Endothelial cell of umbilical vein (primary cell): ENCODE results near the gene KRTAP21-1. TPM values are rescaled to one million over a fixed set of nuclear protein-coding genes. Genes with fewer than 3 reads are reported as not detected.

Source experiments
- BruUV-seq: library from RNA; stranded (reverse); fragments of 400-500 nt; replicated peaks from 2 replicates; lab custom pipeline; 2021; lab: Mats Ljungman, UMichigan
- CTCF ChIA-PET: fragments of 300-600, 350-600 bp; sonication (Branson Sonifier 250); formaldehyde crosslinking; loops from one replicate; lab custom pipeline; 2021; ENCODE audit warnings: antibody characterized with exemption, inconsistent platforms; lab: Charles Lee
- POLR2A ChIA-PET: fragments of 300-600, 350-600 bp; sonication (Branson Sonifier 250); formaldehyde crosslinking; loops from one replicate; lab custom pipeline; 2021; ENCODE audit warnings: antibody characterized with exemption, inconsistent platforms; lab: Charles Lee
- DNase-seq: peaks from one replicate; pipeline ENCODE4 v3.0.0-alpha.2; 2011; ENCODE audit warnings: low read depth, low spot score
- FAIRE-seq: peaks from 2 replicates; lab custom pipeline; 2011; peaks lifted over from hg19 to GRCh38; lab: Jason Lieb, UNC
- H2AFZ ChIP-seq: 2 replicates; pipeline ENCODE4 v1.6.0; 2012; ENCODE audit warnings: low read depth, low read length, control low read depth, inconsistent platforms
- H3K27ac ChIP-seq: 2 replicates; pipeline ENCODE4 v1.5.1; 2011; ENCODE audit warnings: low read depth, mild to moderate bottlenecking, control low read depth, low read length, moderate library complexity; ENCODE audit not compliant: insufficient read depth
- H3K27me3 ChIP-seq, 2 experiments: 2 replicates each; pipeline versions ENCODE4 v1.6.0 to v1.6.1; 2011; ENCODE audit warnings: low read length in 2 of 2, mixed read lengths in 1 of 2; ENCODE audit not compliant: control insufficient read depth in 2 of 2, insufficient read depth in 2 of 2
- H3K36me3 ChIP-seq, 2 experiments: 2 replicates in 1 of 2; 3 replicates in 1 of 2; pipeline ENCODE4 v1.5.1; 2011; ENCODE audit warnings: low read length in 2 of 2, mild to moderate bottlenecking in 1 of 2, moderate library complexity in 1 of 2; ENCODE audit not compliant: control insufficient read depth in 2 of 2, insufficient read depth in 2 of 2; ENCODE audit errors: extremely low read depth in 1 of 2
- H3K4me1 ChIP-seq: 3 replicates; pipeline ENCODE4 v1.5.1; 2011; ENCODE audit warnings: mild to moderate bottlenecking, low read length; ENCODE audit not compliant: control insufficient read depth, insufficient read depth; ENCODE audit errors: extremely low read depth
- H3K4me2 ChIP-seq: 2 replicates; pipeline ENCODE4 v1.6.1; 2011; ENCODE audit warnings: low read length, control low read depth, mixed read lengths; ENCODE audit not compliant: insufficient read depth
- H3K4me3 ChIP-seq, 3 experiments: fragments of 200-600 bp in 1 of 3; sonication (generic), shearing (Covaris generic) in 1 of 3; replicated peaks in 1 of 3; 2 replicates each; pipeline ENCODE4 v1.5.1; 2011 to 2016; ENCODE audit warnings: control low read depth in 3 of 3, low read length in 3 of 3, mild to moderate bottlenecking in 2 of 3, inconsistent platforms in 1 of 3, low read depth in 1 of 3, moderate library complexity in 1 of 3; ENCODE audit not compliant: insufficient read depth in 1 of 3
- H3K79me2 ChIP-seq: 2 replicates; pipeline ENCODE4 v1.6.0; 2012; ENCODE audit warnings: low read length, inconsistent platforms; ENCODE audit not compliant: control insufficient read depth, insufficient read depth
- H3K9ac ChIP-seq: replicated peaks from 2 replicates; pipeline ENCODE3; 2011; ENCODE audit warnings: low read length, control low read depth; ENCODE audit not compliant: insufficient read depth; ENCODE audit errors: extremely low read depth
- H3K9me1 ChIP-seq: replicated peaks from 3 replicates; pipeline ENCODE4 v1.6.0; 2011; ENCODE audit warnings: mild to moderate bottlenecking, low read length; ENCODE audit not compliant: control insufficient read depth, insufficient read depth; ENCODE audit errors: extremely low read depth
- H3K9me3 ChIP-seq: replicated peaks from 2 replicates; pipeline ENCODE4 v1.5.1; 2012; ENCODE audit warnings: low read length, inconsistent platforms; ENCODE audit not compliant: control insufficient read depth, insufficient read depth
- H4K20me1 ChIP-seq: replicated peaks from 2 replicates; pipeline ENCODE3; 2011; ENCODE audit warnings: mild to moderate bottlenecking, low read length; ENCODE audit not compliant: control insufficient read depth, insufficient read depth; ENCODE audit errors: extremely low read depth
- CTCF ChIP-seq, 2 donors: IDR thresholded peaks; 1 replicate in 1 of 2; 2 replicates in 1 of 2; pipeline ENCODE4 v1.5.1; 2011; ENCODE audit warnings: low read length in 2 of 2, mild to moderate bottlenecking in 2 of 2, moderate library complexity in 2 of 2, control low read depth in 1 of 2, inconsistent platforms in 1 of 2, low read depth in 1 of 2; ENCODE audit not compliant: insufficient read depth in 1 of 2; ENCODE audit errors: extremely low read depth in 1 of 2
- EZH2 ChIP-seq: IDR thresholded peaks from 2 replicates; pipeline ENCODE4 v1.6.1; 2012; ENCODE audit warnings: borderline replicate concordance, low read depth, mild to moderate bottlenecking, moderate library complexity, low read length, inconsistent platforms; ENCODE audit not compliant: severe bottlenecking
- FOS ChIP-seq: IDR thresholded peaks from 2 replicates; pipeline ENCODE4 v1.6.1; 2011; ENCODE audit warnings: mild to moderate bottlenecking, low read length, moderate library complexity, borderline replicate concordance; ENCODE audit not compliant: insufficient read depth
- GATA2 ChIP-seq: IDR thresholded peaks from 2 replicates; pipeline ENCODE4 v1.7.0; 2011; ENCODE audit warnings: low read depth, mild to moderate bottlenecking, moderate library complexity, mixed read lengths, low read length; ENCODE audit not compliant: insufficient read length, insufficient read depth
- JUN ChIP-seq: IDR thresholded peaks from 2 replicates; pipeline ENCODE4 v1.6.1; 2011; ENCODE audit warnings: borderline replicate concordance, low read depth; ENCODE audit not compliant: insufficient read length, insufficient read depth
- MAX ChIP-seq: IDR thresholded peaks from 2 replicates; pipeline ENCODE4 v1.6.1; 2011; ENCODE audit not compliant: insufficient read depth, insufficient read length
- MYC ChIP-seq: IDR thresholded peaks from one replicate; pipeline ENCODE4 v1.6.1; 2011; ENCODE audit warnings: mild to moderate bottlenecking, low read depth, low read length
- POLR2A ChIP-seq: IDR thresholded peaks from 2 replicates; pipeline ENCODE4 v1.6.1; 2012; ENCODE audit warnings: low read depth, mild to moderate bottlenecking, control low read depth, low read length
- POLR2AphosphoS5 ChIP-seq: IDR thresholded peaks from 2 replicates; pipeline ENCODE4 v1.6.1; 2012; ENCODE audit warnings: low read depth, mild to moderate bottlenecking, control low read depth, low read length, moderate library complexity; ENCODE audit not compliant: insufficient read depth
- dilution Hi-C: fragments of 300-500 bp; cut with MboI; formaldehyde crosslinking; loops from one replicate; pipeline ENCODE4 v1.15.0; 2019; ENCODE audit warnings: low sequenced_read_pairs; ENCODE audit not compliant: extremely low pct_ligation_motif_present
- intact Hi-C: fragments of 100-400 bp; cut with micrococcal nuclease; formaldehyde crosslinking; loops from one replicate; pipeline ENCODE4 v1.10.0; 2022
- polyA plus RNA-seq, 4 experiments: library from polyadenylated mRNA; depleted of rRNA in 3 of 4; stranded (reverse) in 3 of 4; unstranded in 1 of 4; fragments of >200 nt; gene quantifications; 2 replicates each; pipeline versions ENCODE4 v1.2.1 to v1.2.3, GENCODE V29; 2011 to 2012; ENCODE audit warnings: missing spikeins in 1 of 4
- total RNA-seq: library from RNA; stranded (reverse); gene quantifications from 2 replicates; pipeline ENCODE4 v1.2.3, GENCODE V29; 2021

Gene KRTAP21-1
- total and polyA plus RNA-seq, 2 donors (not counting 3 experiments of a cell fraction or from before 2014, with no cell fraction given): not detected

GRCh38 chr21:30719401-30719800 lies 35.8 kb downstream of the KRTAP21-1 start:
- Histone ChIP-seq H3K79me2 (no peaks in the 10 kb centered on the region), H3K27me3 (no peaks in the 10 kb centered on the region), H2AFZ (no peak overlapping the region), H4K20me1 (no peaks in the 10 kb centered on the region), H3K4me1 (no peaks in the 10 kb centered on the region), H3K36me3 (no peaks in the 10 kb centered on the region), H3K27ac (no peak overlapping the region), H3K9ac (no peak overlapping the region), H3K9me1 (no peaks in the 10 kb centered on the region), H3K4me2 (no peak overlapping the region), H3K4me3 (no peak overlapping the region), H3K9me3 (peaks cover 2% of the 10 kb centered on the region)
- intact Hi-C loops (no loop called here), dilution Hi-C loops (no loop called here)
- POLR2A ChIA-PET: no interaction called here
- DNase-seq (no peak), FAIRE-seq (no peak)
- CTCF ChIA-PET: interaction anchor here (0.6 kb wide), 1 partner anchor 13 kb away, joined by 3 read pairs; no protein-coding TSS in a partner anchor
- BruUV-seq: no TSS peak
- no peak for TF ChIP-seq CTCF (IDR thresholded peaks at IDR 0.05; ENCODE audit: extremely low read depth in 1 of 2, insufficient read depth in 1 of 2, low read depth in 1 of 2, low read length in 2 of 2)
- no peak for TF ChIP-seq JUN
- no peak for TF ChIP-seq MAX
- TF ChIP-seq MYC: no peak
- TF ChIP-seq FOS: no peak
- no peak for TF ChIP-seq POLR2A
- TF ChIP-seq POLR2AphosphoS5: no peak
- no peak for TF ChIP-seq GATA2
- TF ChIP-seq EZH2: no peak
